Measurements from ENCODE around the gene FRMD1. TPM values are rescaled to one million over a fixed set of nuclear protein-coding genes. Genes with fewer than 3 reads are reported as not detected.

Gene FRMD1
- not detected in 2 replicates for total RNA-seq

- intact Hi-C loops (cut with micrococcal nuclease): no loop called here
Observed at GRCh38 chr6:168078943-168079405, at the start of gene FRMD1. Gene FRMD1 (minus strand): TSS chr6:168079212. CDS start chr6:168079094, 118 bp downstream.

- intact Hi-C loops (cut with micrococcal nuclease): no loop called here
Observed at GRCh38 chr6:168128006-168128630, 49.1 kb upstream of the FRMD1 start.

GRCh38 chr6:168127384-168127868 lies 48.4 kb upstream of the FRMD1 start:
- intact Hi-C loops (cut with micrococcal nuclease): no loop called here

- intact Hi-C loops (cut with micrococcal nuclease): no loop called here
Observed at GRCh38 chr6:168126566-168127383, 47.8 kb upstream of the FRMD1 start.

GRCh38 chr6:168125429-168126001 lies 46.5 kb upstream of the FRMD1 start:
- intact Hi-C loops (cut with micrococcal nuclease): no loop called here

- intact Hi-C loops (cut with micrococcal nuclease): no loop called here
Observed at GRCh38 chr6:168124921-168125320, 45.9 kb upstream of the FRMD1 start.

- intact Hi-C loops (cut with micrococcal nuclease): no loop called here
Observed at GRCh38 chr6:168124158-168124557, 45.1 kb upstream of the FRMD1 start.

- intact Hi-C loops (cut with micrococcal nuclease): no loop called here
Observed at GRCh38 chr6:168123165-168123911, 44.3 kb upstream of the FRMD1 start.

- intact Hi-C loops (cut with micrococcal nuclease): no loop called here
Observed at GRCh38 chr6:168122521-168122920, 43.5 kb upstream of the FRMD1 start.

- intact Hi-C loops (cut with micrococcal nuclease): no loop called here
Observed at GRCh38 chr6:168122011-168122410, 43.0 kb upstream of the FRMD1 start.

- intact Hi-C loops (cut with micrococcal nuclease): no loop called here
Observed at GRCh38 chr6:168121303-168121665, 42.3 kb upstream of the FRMD1 start.

- intact Hi-C loops (cut with micrococcal nuclease): no loop called here
Observed at GRCh38 chr6:168120390-168121302, 41.6 kb upstream of the FRMD1 start.

- intact Hi-C loops (cut with micrococcal nuclease): no loop called here
Observed at GRCh38 chr6:168119539-168119938, 40.5 kb upstream of the FRMD1 start.

- intact Hi-C loops (cut with micrococcal nuclease): no loop called here
Observed at GRCh38 chr6:168118935-168119334, 39.9 kb upstream of the FRMD1 start.

GRCh38 chr6:168117942-168118341 lies 38.9 kb upstream of the FRMD1 start:
- intact Hi-C loops (cut with micrococcal nuclease): no loop called here

- intact Hi-C loops (cut with micrococcal nuclease): no loop called here
Observed at GRCh38 chr6:168116975-168117899, 38.2 kb upstream of the FRMD1 start.

- intact Hi-C loops (cut with micrococcal nuclease): no loop called here
Observed at GRCh38 chr6:168116438-168116974, 37.5 kb upstream of the FRMD1 start.

- intact Hi-C loops (cut with micrococcal nuclease): no loop called here
Observed at GRCh38 chr6:168115748-168116437, 36.9 kb upstream of the FRMD1 start.

All from T-helper 2 cell treated with Interferon-gamma antibody and Interleukin-4, amounts not matched to agents 100 ng/mL and 5 ng/mL, for 36 hours (primary cell).